HG02642 (cell line): ENCODE data around the gene PHRF1.
"Not testable (repeated sequence)": the region's sequence is repeated elsewhere in the genome, so short reads cannot be mapped to it uniquely, and the experiment has no call there.

ENCODE experiments used
- ATAC-seq: cut with Tn5 transposase; IDR thresholded peaks from one replicate; pipeline ENCODE4 v1.9.1; 2021; ENCODE audit warnings: mild to moderate bottlenecking; ENCODE audit not compliant: unreplicated experiment, poor library complexity

PHRF1 gene

GRCh38 chr11:646214-646613 lies 69.9 kb downstream of the PHRF1 start:
- ATAC-seq: no peak

GRCh38 chr11:647672-648158 lies 71.4 kb downstream of the PHRF1 start:
- ATAC-seq: not testable (repeated sequence)

DNA sequence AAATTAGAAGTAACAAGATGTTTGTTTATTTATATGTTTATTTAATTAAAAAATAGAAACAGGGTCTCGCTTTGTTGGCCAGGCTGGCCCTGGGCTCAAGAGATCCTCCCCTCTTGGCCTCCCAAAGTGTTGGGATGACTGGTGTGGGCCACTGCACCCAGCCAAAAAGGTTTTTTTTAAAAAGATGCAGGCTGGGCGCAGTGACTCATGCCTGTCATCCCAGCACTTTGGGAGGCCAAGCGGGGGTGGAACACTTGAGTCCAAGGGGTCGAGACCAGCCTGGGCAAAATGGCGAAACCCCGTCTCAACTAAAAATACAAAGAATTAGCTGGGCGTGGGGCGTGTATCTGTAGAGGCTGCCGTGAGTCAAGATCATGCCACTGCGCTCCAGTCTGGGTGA lies 74.2 kb downstream of the PHRF1 start:
- ATAC-seq: no peak

DNA sequence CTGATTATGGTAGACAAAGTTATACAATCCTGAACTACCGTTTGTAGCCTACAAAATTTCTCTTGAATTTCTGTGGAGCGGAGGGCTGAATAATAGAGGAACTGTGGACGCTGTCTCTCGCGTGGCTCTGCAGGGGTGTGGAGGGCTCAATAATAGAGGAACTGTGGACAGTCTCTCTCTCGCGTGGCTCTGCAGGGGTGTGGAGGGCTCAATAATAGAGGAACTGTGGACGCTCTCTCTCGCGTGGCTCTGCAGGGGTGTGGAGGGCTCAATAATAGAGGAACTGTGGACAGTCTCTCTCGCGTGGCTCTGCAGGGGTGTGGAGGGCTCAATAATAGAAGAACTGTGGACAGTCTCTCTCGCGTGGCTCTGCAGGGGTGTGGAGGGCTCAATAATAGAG lies 76.9 kb downstream of the PHRF1 start:
- ATAC-seq: not testable (repeated sequence)

GRCh38 chr11:653837-654236 lies 77.6 kb downstream of the PHRF1 start:
- no peak for ATAC-seq

DNA sequence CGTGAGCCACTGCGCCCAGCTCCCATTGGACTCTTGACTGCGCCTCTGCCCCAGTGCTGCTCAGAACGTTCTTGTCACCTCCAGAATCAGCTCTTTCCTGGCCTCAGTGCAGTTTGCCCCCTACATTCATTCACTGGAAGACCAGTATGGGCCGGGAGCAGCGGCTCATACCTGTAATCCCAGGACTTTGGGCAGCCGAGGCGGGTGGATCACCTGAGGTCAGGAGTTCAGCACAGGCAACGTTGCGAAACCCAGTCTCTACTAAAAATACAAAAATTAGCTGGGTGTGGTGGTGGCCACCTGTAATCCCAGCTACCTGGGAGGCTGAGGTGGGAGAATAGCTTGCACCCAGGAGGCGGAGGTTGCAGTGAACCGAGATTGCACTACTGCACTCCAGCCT lies 78.2 kb downstream of the PHRF1 start:
- ATAC-seq: not testable (repeated sequence)

DNA sequence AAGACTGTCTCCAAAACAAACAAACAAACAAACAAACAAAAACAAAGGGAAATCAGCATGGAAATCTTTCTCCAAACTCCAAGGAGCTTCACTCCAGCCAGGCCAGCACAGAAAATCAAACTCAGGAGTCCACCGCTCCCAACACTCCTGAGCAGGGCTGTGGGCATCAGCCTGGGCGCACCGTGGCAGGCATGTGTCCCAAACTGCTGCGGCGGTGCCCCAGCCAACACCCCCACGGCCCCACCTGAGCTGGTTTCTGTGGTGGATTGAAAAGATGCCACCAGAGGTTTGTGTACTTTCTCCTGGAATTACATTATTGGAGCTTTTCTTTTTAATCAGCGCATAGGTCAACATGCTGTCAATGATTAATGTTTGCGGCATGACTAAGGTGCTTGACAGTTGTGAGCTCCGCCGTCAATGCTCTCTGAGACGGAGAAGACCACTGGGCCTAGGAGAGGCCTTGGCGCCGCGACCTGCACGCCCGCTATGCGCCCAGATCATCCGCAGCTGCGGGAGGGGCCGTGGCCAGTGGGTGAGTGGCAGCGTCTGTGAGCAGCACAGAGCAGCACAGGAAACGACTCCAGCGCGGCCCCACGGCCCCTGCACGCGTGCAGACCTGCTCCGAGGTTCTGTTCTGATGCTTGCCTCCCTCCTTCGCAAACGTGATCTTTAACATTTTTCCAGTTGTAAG lies 78.9 kb downstream of the PHRF1 start:
- no peak for ATAC-seq

GRCh38 chr11:656426-656825 lies 80.2 kb downstream of the PHRF1 start:
- no peak for ATAC-seq

- no peak for ATAC-seq
Observed at GRCh38 chr11:656866-657265, 80.6 kb downstream of the PHRF1 start.

DNA sequence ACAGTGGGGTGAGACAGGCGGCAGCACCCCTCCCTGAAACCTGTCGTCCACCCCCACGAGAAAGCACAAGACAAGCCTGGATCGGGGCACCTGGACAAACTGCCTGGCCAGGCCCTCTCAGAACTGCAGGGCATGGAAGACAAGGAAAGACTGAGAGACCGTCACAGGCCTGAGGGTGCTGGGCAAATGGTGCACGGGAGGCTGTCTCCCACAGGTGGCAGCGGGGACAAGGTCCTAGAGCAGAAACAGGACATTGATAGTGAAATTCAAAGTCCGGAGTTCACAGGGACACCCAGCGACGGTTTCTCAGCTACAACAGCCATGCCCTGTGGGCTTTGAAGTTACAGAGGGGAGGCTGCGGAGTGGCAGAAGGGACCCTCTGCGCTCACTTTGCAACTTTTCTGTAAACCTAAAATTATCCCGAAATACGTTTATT lies 81.4 kb downstream of the PHRF1 start:
- ATAC-seq: no peak

- ATAC-seq: no peak
Observed at GRCh38 chr11:659532-660085, 83.3 kb downstream of the PHRF1 start.

GRCh38 chr11:660281-660680 lies 84.0 kb downstream of the PHRF1 start:
- ATAC-seq: no peak

DNA sequence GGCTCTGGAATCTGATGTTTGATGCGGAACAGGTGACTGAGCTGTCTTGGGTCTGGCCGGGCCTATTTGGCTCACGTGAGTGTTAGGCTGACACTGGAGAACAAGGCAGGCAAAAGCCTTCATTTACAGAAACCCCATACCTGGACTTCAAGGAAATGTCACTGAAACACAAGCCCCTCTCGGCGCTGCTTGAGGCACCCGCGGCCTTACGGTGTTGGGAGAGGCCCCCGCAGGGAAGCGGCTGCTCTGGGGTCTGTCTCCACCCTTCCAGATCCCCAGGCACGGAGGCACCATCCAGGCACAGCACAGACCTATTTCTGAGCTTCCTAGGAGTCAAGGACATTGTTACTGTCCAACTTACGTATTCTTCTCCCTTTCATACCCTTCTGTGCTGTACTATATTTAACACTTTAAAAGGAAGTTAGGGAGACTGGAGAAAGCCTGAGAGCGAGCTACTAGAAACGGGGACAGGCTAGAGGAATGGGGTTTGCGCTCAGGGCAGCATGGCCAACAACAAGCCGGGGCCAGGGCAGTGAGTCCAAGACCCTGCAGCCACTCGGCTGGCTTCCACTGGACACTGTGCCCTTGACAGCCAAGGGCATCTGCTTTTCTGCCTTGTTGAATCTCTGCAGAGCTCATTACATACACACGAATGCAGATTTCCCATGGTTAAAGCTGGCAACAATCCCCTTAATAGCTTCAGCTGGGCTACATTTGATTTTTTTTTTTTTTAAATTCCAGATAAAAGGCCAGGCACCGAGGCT lies 84.6 kb downstream of the PHRF1 start:
- ATAC-seq: no peak
